Uterus (tissue), 4 donors: ENCODE measurements around the gene CDK15. TPM values are rescaled to one million over a fixed set of nuclear protein-coding genes. Genes with fewer than 3 reads are reported as not detected.

Experiments
- DNase-seq, 2 donors: peaks; one replicate each; pipeline ENCODE4 v3.0.0-alpha.2; 2019 to 2020
- H3K27ac ChIP-seq, 2 donors: fragments of 200-600 bp; sonication (generic); 1 replicate in 1 of 2; 2 replicates in 1 of 2; pipeline ENCODE4 v1.5.1; 2016 to 2018
- H3K27me3 ChIP-seq, 2 donors: fragments of 200-600 bp; sonication (generic); one replicate each; pipeline ENCODE4 v1.5.1; 2018 to 2019; ENCODE audit warnings: control low read depth in 1 of 2
- H3K36me3 ChIP-seq, 2 donors: fragments of 200-600 bp; sonication (generic); one replicate each; pipeline ENCODE4 v1.5.1; 2019; ENCODE audit warnings: control low read depth in 1 of 2
- H3K4me1 ChIP-seq, 2 donors: fragments of 200-600 bp; sonication (generic); one replicate each; pipeline ENCODE4 v1.5.1; 2018 to 2019; ENCODE audit warnings: control low read depth in 1 of 2
- H3K4me3 ChIP-seq, 2 donors: fragments of 200-600 bp; sonication (generic); 1 replicate in 1 of 2; 2 replicates in 1 of 2; pipeline ENCODE4 v1.5.1; 2018 to 2019; ENCODE audit warnings: mild to moderate bottlenecking in 1 of 2
- H3K9me3 ChIP-seq, 2 donors: fragments of 200-600 bp; sonication (generic); one replicate each; pipeline ENCODE4 v1.5.1; 2019; ENCODE audit warnings: control low read depth in 1 of 2
- CTCF ChIP-seq, 4 experiments: fragments of 200-600 bp in 2 of 4; fragments of 450-650 bp in 2 of 4; sonication (generic) in 2 of 4; IDR thresholded peaks; one replicate each; pipeline ENCODE4 v1.5.1; 2016 to 2019; ENCODE audit warnings: antibody characterized with exemption in 4 of 4, mild to moderate bottlenecking in 2 of 4, moderate library complexity in 1 of 4
- POLR2A ChIP-seq, 2 donors: fragments of 450-650 bp; IDR thresholded peaks; one replicate each; pipeline ENCODE4 v1.6.1; 2016; ENCODE audit warnings: antibody characterized with exemption in 2 of 2, mild to moderate bottlenecking in 1 of 2, moderate library complexity in 1 of 2
- intact Hi-C: fragments of 100-400 bp; cut with DNase I; formaldehyde crosslinking; loops from one replicate; pipeline ENCODE4 v1.15.1; 2023; ENCODE audit warnings: low total_unique reads
- total RNA-seq, 4 donors: library from RNA; depleted of rRNA in 3 of 4; stranded (reverse); fragments of >200 nt in 3 of 4; gene quantifications; one replicate each; pipeline versions ENCODE4 v1.1.0 to v1.2.4, GENCODE V29; 2014 to 2023
- donor health status: DM: yes; HTN: yes; CAD: no.

CDK15 gene
- total RNA-seq, 4 donors from 2014 or later, result 0.55 to 6.9 (median 0.88) TPM; not detected in 1

- no peak overlapping the region for H3K4me3 ChIP-seq
- H3K36me3 ChIP-seq, result no peaks in the 10 kb centered on the region
- no peaks in the 10 kb centered on the region for H3K4me1 ChIP-seq
- no peak overlapping the region for H3K27ac ChIP-seq
- no peaks in the 10 kb centered on the region for H3K9me3 ChIP-seq
- no peak for DNase-seq
- no peaks in the 10 kb centered on the region for H3K27me3 ChIP-seq
- no peak for TF ChIP-seq POLR2A (IDR thresholded peaks at IDR 0.05)
- intact Hi-C loops, result no loop called here
Measured at GRCh38 chr2:201911372-201911771, 105.0 kb downstream of the CDK15 start.

- H3K27me3 ChIP-seq, result no peaks in the 10 kb centered on the region
- no peak overlapping the region for H3K27ac ChIP-seq
- DNase-seq, result no peak
- no peaks in the 10 kb centered on the region for H3K4me1 ChIP-seq
- intact Hi-C loops, result no loop called here
- no peaks in the 10 kb centered on the region for H3K9me3 ChIP-seq
- H3K36me3 ChIP-seq, result no peaks in the 10 kb centered on the region
- TF ChIP-seq CTCF (IDR thresholded peaks at IDR 0.05) (no peak), POLR2A (IDR thresholded peaks at IDR 0.05) (no peak)
- H3K4me3 ChIP-seq, result no peak overlapping the region
Measured at GRCh38 chr2:201913201-201913600, 106.9 kb downstream of the CDK15 start.

- TF ChIP-seq POLR2A (IDR thresholded peaks at IDR 0.05) (no peak), CTCF (IDR thresholded peaks at IDR 0.05) (no peak)
- H3K27me3 ChIP-seq, result no peaks in the 10 kb centered on the region
- H3K4me1 ChIP-seq, result no peaks in the 10 kb centered on the region
- no peaks in the 10 kb centered on the region for H3K9me3 ChIP-seq
- no peaks in the 10 kb centered on the region for H3K36me3 ChIP-seq
- H3K27ac ChIP-seq, result no peak overlapping the region
- intact Hi-C loops, result no loop called here
- no peak overlapping the region for H3K4me3 ChIP-seq
- no peak for DNase-seq
Measured at GRCh38 chr2:201915446-201915845, 109.1 kb downstream of the CDK15 start.

- no peaks in the 10 kb centered on the region for H3K27me3 ChIP-seq
- H3K27ac ChIP-seq, result no peak overlapping the region
- intact Hi-C loops, result no loop called here
- no peaks in the 10 kb centered on the region for H3K4me1 ChIP-seq
- no peaks in the 10 kb centered on the region for H3K9me3 ChIP-seq
- TF ChIP-seq CTCF (IDR thresholded peaks at IDR 0.05) (no peak), POLR2A (IDR thresholded peaks at IDR 0.05) (no peak)
- no peak for DNase-seq
- H3K36me3 ChIP-seq, result no peaks in the 10 kb centered on the region
- no peak overlapping the region for H3K4me3 ChIP-seq
Measured at GRCh38 chr2:201916565-201916964, 110.2 kb downstream of the CDK15 start.

GRCh38 chr2:201918616-201919307 lies 112.4 kb downstream of the CDK15 start:
- no peak overlapping the region for H3K27ac ChIP-seq
- no peaks in the 10 kb centered on the region for H3K9me3 ChIP-seq
- TF ChIP-seq POLR2A (IDR thresholded peaks at IDR 0.05) (no peak), CTCF (IDR thresholded peaks at IDR 0.05) (no peak)
- no peaks in the 10 kb centered on the region for H3K27me3 ChIP-seq
- no peaks in the 10 kb centered on the region for H3K36me3 ChIP-seq
- no peak overlapping the region for H3K4me3 ChIP-seq
- DNase-seq, result no peak
- intact Hi-C loops, result no loop called here
- no peaks in the 10 kb centered on the region for H3K4me1 ChIP-seq

GRCh38 chr2:201919308-201919634 lies 112.9 kb downstream of the CDK15 start:
- no peak overlapping the region for H3K27ac ChIP-seq
- no peaks in the 10 kb centered on the region for H3K36me3 ChIP-seq
- no peaks in the 10 kb centered on the region for H3K4me1 ChIP-seq
- intact Hi-C loops, result no loop called here
- no peaks in the 10 kb centered on the region for H3K27me3 ChIP-seq
- no peaks in the 10 kb centered on the region for H3K9me3 ChIP-seq
- no peak for DNase-seq
- no peak overlapping the region for H3K4me3 ChIP-seq
- TF ChIP-seq CTCF (IDR thresholded peaks at IDR 0.05) (no peak), POLR2A (IDR thresholded peaks at IDR 0.05) (no peak)
